GM12801 (cell line): ENCODE data around the gene TRIOBP.

Source experiments
- TF ChIP-seq, protein P1 (sequence below): IDR thresholded peaks from one replicate; pipeline ENCODE4 v1.5.1; 2011; ENCODE audit warnings: control low read depth; ENCODE audit not compliant: insufficient read length; ENCODE audit errors: extremely low read depth

TRIOBP gene

DNA sequence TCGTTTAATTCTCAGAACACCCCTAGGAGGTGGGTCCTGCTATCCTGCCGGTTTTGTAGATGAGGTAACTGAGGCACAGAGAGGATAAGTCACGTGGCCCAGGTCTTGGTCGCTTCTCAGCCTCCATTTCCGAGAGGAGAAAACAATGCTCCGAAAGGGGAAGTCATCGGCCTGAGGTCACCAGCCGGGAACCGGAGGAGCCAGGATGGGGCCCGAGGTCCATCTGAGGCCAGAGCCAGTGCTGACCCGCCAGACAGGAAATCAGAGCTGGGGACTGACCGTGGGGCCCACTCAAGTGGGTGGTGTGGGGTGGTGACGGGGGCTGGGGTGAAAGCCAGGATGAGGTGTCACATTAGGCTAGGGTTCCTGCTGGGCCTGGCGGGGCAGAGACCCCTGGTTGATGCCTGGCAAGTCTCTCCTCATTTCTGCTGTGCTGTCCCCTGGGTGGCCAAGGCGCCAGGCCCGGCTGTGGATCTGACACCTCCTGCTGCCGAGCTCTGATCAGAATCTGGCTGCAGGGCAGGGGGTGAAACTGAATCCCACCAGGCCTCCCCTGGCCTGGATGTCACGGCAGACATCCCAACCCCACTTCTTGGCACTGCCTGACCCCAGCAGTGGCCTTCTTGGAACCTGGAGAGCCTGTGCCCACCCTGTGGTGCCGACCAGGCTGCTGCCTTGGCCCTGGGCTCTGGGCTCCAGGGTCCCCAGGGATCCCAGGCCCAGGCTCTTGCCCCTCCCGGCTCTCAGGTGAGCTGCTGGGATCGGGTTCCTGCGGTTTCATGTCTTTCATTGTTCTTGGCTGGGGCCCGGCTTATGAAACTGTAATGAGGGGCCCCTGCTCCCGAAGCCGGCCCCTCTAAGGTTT is 12.0 kb downstream of the TRIOBP start:
- TF ChIP-seq, protein P1, sequence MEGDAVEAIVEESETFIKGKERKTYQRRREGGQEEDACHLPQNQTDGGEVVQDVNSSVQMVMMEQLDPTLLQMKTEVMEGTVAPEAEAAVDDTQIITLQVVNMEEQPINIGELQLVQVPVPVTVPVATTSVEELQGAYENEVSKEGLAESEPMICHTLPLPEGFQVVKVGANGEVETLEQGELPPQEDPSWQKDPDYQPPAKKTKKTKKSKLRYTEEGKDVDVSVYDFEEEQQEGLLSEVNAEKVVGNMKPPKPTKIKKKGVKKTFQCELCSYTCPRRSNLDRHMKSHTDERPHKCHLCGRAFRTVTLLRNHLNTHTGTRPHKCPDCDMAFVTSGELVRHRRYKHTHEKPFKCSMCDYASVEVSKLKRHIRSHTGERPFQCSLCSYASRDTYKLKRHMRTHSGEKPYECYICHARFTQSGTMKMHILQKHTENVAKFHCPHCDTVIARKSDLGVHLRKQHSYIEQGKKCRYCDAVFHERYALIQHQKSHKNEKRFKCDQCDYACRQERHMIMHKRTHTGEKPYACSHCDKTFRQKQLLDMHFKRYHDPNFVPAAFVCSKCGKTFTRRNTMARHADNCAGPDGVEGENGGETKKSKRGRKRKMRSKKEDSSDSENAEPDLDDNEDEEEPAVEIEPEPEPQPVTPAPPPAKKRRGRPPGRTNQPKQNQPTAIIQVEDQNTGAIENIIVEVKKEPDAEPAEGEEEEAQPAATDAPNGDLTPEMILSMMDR: no peak

DNA sequence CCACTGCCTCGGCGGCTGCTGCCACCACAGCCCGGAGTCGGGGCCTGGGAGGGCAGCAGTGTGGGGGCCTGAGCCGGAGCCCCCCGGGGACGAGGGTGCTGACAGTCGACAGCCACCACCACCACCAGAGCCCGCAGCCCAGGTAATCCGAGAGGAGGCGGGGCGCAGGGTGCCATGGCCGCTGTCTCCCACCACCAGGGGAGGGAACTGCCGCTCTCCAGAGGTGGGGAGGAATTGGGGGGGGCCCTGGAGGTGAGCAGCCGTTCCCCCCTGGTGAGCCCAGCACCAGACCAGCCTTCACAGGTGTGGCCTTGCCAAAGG is 12.6 kb downstream of the TRIOBP start:
- TF ChIP-seq, protein P1: no peak

DNA sequence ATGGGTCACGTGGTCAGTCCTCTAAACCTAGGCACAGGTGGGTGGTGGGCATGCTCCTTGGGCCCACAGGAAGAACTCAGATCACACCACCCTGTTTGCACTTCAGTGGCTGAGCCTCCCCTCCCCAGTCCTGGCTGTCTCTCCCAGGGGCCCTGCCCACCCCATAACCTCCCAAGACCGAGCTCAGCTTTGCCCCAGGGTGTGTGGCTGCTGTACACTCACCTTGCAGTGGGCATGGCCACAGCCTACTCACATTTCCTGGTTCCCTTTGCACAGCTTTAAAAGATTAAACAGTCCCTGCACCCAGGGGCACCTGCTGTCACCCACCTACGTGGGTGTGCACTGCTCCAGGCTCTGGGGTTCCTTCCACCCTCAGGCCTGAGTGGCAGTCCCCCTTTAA is 13.8 kb downstream of the TRIOBP start:
- TF ChIP-seq, protein P1: no peak

DNA sequence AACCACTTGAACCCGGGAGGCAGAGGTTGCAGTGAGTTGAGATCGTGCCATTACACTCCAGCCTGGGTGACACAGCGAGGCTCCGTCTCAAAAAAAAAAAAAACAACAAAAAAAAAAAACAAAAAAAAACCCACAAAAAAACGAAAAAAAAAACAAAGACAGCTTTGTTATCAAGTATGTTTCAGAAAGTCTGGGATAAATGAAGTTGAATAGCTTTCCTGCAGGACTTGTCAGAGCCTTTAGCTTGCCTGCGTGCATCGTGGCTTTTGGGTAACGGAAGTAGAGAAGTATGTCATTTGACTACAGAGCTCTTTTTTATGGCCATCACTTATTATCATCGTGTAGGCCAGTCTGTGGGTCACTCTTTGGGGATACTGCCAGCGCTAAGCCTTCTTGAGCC is 14.6 kb downstream of the TRIOBP start:
- TF ChIP-seq, protein P1: no peak

DNA sequence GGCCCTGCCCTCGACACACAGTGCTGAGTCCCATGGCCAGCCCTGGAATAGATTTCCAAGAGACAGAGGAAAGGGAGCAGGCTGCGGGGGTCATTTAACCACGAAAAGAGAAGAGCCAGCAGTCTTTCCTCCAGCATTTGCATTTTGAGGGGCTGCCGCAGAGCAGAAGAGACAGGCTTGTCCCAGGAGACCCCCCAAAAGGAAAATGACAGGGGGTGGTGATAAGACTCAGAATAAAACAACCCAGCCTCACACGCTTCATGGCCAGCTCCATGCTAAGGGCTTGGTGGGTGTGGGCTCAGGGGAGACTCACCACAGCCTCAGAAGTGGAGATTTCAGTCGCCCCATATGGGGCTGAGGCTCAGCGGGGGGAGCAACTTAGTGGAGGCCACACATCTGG is 16.9 kb downstream of the TRIOBP start:
- TF ChIP-seq, protein P1: no peak

DNA sequence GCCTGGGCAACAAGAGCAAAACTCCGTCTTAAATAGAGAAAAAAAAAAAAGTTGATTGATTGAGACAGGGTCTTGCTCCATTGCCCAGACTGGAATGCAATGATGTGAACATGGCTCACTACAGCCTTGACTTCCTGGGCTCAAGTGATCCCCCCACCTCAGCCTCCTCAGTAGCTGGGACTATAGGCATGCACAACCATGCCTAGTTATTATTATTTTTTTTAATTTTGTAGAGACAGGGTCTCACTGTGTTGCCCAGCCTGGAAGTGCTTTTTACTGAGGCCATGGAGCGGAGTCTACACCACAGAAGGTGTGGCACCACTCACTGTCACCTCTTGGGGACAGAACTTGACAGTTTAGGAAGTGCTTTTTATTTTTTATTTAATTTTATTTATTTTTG is 17.8 kb downstream of the TRIOBP start:
- TF ChIP-seq, protein P1: no peak

DNA sequence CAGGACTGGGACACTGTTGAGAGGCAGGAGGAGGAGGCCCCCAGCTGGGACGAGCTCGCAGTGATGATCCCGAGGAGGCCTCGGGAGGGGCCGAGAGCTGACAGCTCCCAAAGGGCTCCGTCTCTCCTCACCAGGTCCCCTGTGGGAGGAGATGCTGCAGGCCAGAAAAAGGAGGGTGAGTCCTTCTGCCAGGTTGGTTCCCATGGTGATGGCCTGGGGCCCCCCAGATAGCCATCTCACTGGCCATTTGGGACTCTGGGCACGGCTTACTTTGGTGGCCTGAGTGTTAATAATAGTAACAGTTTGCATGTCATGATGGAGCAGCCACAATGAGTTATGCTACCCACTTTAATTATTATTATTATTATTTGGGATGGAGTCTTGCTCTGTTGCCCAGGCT is 18.9 kb downstream of the TRIOBP start:
- TF ChIP-seq, protein P1: no peak
